ENCODE measurements around the gene GALNT7.
"Not testable (repeated sequence)": the region's sequence is repeated elsewhere in the genome, so short reads cannot be mapped to it uniquely, and the experiment has no call there.

GALNT7 gene

DNA sequence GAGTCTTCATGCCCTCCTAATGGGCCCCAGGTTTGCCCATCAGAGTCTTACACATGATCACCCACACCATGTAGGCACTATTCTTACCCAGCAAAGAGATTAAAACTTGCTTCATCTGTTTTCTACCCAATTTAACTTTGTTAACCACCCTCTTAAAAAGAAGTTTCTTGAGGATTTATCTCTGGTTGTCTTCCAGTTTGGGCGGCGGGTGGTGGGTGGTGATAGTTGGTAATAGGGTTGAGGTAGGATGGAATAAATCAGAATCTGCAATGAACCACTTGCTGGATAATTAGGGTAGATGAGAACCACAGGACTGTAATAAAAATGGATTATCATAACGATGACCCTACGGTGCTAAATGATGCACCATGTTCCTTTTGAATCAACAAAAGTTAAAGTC, 30.9 kb downstream of the GALNT7 start:
- no peak for DNase-seq

DNA sequence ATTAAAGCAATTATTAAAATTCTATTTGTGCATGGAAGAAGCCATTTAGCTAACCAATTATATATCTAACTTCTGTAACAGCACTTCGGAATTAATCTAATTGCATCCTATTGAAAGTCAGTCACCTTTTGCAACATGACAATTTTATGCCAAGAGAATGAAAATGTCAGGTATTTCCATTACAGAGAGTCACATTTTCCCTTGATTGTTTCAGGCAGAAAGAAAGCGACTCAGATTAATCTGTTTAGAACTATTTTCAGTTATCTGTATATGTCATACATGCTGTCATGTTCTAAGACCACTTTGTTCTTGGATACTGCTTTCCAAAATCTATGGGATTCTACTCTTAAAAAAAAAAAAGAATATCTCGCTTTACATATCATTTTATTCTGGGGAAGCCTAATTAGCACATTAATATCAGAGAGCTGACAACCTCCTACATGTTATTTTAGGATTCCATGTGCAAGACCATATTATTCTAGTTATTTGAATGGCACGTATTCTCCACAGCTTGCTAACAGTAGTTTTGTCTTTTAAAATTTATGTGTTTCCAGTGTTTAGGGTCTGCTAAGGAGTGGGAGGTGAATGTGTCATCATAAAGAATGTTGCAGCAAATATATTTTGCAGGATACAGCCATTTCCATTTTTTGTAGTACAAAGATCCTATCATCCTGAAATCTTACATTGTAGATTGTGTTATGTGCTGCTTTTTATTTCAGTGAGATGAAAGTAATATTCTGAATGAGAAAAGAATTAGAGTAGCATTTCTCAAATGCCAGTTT, 31.7 kb downstream of the GALNT7 start:
- DNase-seq, result no peak

DNA sequence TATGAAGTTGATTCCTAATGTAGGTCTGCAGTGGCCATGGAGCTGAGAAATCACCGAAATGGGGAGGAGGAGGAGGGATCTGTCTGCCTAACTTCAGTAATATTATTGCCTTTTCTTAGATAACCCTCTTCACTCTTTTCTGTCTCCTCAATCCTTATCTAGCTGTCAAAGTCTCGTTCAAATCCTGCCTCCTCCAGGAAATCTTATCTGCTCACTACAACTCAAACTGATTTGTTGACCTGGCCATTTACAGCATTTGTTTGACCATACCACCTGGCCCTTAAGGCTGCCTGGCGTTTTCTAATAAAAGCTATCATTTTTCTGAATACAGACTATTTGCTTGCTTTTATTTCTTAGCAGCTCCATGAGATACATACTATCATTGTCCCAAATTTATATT, 33.8 kb downstream of the GALNT7 start:
- DNase-seq, result no peak

DNA sequence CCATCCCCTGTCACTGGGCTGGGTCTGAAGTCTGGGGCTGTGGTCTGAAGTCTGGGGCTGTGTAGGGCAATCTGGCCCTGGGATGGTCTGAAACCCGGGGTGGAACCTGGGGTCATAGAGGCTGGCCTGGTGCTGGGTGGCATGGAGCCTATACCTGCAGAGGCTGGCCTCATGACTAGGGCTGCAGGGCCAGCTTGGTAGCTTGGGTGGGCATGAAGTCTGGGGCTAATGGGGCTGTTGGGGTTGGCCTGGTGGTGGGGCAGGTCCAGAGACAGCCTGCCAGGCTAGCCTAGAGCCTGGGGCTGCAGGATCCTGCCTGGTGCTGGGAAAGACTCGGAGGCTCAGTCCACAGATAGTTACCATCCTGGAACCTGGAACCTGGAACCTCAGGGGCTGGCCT, 37.0 kb downstream of the GALNT7 start:
- no peak for DNase-seq

DNA sequence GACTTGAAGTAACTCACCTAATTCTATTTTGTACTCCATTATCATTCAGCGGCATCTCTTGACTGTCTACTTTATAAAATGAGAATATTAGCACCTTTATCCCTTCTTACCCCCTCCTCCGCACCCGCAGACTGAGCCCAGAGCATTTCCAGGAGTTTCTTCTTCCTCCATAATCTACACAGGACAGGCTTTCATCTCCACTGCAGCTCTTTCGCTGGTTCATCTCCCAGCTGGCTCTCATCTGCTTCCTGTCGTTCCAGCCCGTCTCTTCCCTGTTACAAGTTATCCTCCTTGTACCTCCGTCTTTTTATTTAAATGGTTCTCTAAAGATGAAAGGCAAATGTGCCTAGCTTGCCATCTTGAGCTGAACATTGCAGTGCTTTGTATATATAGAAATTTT, 39.8 kb downstream of the GALNT7 start:
- DNase-seq, result no peak

DNA sequence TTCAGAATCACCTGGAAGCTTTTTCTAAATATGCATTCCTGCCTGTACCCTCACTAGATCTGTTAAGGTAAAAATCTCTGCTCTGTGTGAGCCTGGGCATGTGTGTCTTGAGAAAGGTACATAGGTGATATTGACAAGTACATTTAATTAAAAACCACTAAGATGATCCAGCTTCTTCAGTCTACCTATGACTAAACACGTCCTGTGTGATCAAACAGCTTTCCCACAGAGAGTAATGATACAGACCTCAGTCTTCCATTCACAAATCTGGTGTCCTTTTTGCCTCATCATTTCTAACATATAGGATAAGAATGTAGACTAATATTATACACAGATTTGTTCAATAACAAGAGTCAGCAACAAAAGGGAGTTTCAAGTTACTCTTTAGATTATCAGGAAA, 42.6 kb downstream of the GALNT7 start:
- no peak for DNase-seq

DNA sequence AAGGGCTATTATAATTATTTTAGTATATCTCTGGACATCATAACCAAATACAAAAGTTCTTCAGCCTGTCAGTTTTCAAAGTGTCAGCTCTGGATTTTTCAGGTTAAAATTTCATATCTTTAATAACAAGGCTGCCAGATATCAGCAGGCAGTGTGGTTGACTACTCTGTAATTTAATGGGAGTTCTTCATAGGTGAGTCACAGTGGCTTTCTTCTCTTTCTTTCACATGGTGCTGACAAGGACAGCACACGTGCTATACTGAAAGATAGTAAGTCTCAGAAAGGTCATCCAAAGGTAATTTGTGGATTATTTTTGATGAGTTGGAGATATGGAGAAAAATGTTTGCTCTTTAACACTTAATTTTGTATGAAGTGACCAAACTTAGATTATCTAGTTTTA, 43.2 kb downstream of the GALNT7 start:
- no peak for DNase-seq

DNA sequence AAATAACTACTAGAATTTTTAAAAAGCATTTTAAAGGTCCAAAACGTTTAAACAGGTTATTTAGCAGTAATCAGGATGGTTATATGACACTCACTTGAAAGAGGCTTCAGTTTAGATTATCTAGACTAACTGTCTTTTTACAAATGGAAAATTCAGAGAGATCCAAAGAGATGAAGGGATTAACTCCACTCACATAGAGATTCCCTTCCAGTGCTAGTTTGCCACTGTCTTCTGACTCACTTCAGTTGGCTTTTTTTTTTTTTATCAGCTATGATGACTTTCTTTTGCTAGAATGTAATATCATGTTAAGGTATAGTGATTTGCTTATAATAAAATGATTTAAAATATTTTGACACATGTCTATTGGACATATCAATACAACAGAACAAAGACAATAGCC, 43.8 kb downstream of the GALNT7 start:
- no peak for DNase-seq

DNA sequence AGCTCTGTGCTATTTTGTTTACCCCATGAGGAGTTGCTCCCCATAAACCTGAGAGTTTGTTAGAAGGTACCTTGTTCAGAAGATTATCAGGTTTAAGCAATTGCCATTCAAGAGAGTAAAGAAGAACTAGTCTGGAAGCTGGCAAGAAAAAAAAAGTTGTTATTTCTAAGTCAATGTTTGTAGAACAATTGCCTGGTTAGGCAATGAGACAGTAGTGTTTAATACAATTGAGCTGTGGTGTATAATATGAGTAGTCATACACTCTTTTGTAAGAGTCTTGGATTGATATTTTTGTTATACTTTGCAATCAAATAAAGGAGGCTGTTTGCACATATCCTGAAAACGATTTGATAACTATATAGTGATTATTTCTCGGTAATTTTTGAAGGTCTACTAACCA, 44.7 kb downstream of the GALNT7 start:
- no peak for DNase-seq

DNA sequence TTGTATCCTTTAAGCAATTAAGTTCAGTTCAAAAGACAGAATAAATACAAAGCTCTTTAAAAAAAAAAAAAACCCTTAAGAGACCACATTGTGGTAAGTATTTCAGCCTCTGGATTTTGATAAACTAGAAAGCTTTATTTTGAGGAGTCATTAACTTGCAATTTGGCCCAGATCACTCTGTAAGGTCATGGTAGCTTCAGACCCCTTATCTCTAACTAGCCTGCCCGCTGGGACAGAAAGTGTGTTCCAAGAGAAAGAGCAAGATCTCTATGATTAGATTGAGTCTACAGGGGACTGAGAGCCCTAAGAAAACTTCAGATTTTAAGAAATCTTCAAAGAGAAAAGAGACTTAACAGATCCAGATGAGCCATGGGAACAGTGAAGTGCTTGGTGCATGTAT, 45.6 kb downstream of the GALNT7 start:
- DNase-seq, result no peak

DNA sequence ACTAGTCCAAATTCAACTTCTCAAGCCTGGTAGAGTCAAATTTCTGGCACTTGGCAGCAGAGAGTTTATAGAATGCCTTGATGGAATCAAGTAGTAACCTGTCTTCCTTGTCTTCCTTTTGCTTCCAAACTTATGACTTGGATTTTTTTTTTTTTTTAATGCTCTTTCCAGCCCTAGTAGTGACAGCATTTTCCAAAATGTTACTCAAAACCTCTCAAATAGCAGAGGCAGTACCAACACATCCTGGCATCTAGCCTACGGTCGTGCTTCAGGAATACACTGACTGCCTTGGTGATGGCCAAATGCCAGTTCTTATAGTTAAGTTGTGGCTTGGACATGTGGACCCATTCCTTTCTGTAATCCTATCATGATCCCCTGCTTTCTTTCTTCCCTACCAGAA, 46.0 kb downstream of the GALNT7 start:
- no peak for DNase-seq

DNA sequence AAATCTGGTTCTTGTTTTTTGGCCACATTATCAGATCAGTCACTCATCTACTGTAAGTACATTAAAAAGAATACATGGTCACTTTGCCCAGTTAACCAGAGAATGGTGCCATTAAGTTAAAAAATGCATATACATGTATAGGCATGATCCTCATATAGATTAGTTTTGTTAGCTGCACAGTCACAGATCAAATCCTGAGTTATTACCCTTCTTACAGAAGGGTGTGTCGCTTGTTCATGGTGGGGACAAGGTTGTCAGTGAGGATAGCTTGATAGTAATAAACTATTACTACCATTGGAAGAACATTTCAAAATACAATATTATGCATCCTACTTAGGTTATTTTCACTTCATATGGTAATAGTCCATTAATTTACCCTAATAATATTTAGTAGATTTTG, 48.5 kb downstream of the GALNT7 start:
- DNase-seq, result no peak

DNA sequence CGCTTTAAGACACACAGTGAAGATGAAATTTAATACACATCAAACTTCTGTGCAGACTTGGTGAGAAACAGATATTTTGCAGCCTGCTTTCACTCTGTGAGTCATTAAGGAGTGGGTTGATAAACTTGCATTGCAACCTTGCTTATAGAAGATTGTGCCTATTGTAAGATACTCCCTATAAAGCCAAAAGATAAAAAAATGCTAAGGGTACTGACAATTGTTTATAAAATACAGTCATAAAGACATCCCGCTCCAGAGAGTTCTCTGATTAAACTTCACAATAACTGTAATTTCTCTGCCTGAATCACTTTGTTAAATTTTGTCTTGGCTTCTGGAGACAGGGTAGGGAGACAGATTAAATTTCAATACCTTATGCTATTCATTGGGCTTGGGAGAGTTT, 49.1 kb downstream of the GALNT7 start:
- DNase-seq, result no peak

DNA sequence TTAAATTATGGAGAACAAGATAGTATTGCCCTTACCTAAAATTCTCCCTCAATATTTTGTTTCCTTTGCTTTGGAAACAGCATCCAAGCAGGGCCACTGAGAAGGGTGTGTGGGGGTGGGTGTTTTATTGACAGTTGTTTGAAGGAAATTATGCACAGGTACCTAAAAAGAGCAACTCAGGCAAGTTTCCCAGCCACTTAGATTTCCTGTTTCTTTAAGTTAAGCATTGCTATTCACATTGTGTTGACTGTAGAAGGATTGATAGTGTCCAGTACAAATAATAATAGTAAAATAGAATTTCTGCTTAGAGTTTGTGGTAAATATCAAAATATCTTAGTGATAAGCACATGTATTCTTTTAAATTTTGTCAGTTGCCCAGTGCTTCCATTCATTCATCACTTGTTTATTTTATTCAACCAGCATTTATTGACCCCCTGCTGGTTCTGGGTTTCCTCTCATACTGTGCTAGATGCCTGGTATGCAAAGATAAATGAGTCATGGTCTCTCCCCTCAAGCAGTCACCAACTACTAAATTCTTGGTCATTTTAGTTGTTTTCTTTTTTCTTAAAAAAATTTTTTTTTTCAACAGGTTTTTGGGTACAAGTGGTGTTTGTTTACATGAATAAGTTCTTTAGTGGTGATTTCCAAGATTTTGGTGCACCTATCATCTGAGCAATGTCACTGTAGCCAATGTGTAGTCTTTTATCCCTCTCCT, 50.0 kb downstream of the GALNT7 start:
- DNase-seq, result no peak

DNA sequence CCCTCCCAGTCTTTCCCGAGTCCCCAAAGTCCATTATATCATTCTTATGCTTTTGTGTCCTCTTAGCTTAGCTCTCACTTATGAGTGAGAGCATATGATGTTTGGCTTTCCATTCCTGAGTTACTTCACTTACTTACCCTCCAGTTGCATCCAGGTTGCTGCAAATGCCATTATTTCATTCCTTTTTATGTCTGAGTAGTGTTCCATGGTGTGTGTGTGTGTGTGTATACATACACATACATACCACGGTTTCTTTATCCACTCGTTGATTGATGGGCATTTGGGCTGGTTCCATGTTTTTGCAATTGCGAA, 50.5 kb downstream of the GALNT7 start:
- not testable (repeated sequence) for DNase-seq

DNA sequence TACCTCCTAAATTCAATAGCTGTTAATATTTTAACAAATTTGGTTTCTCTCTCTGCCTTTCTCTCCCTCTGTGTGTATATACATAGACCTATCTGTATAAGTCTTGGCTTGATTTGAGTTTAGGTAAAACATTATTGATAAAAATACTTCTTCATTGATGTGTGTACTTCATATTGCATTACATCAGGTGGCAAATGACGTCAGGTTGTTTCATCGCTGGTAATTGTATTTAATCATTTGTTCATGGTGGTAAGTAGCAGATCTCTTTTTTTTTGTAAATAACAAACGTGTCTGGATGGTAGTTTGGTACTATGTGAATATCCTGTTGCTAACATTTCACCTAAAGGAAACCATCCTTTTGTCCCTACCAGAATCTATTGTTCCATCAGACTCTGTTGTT, 55.1 kb downstream of the GALNT7 start:
- no peak for DNase-seq

DNA sequence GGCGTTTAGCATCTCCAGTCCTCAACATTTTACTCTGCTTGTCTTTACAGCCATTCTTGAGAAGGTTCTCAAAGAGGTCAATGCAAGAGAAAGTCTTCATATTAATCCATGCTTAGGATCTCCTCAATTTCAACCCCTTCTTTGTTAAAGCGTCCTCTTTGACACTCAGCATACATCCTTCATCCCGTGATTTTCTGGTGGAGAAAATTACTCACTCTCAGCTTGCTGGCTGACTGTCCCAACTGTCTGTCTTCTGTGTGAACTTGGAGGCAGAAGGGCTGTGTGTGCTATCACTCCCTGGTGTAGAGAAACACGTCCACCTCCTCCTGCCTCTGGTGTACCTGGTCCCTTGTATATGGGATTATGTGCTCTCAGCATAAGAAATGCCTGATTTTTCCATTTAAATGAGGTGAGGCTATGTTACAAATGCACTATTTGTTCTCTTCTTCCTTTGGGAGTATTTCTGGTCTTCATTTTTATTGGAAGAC, 57.8 kb downstream of the GALNT7 start:
- DNase-seq, result no peak

DNA sequence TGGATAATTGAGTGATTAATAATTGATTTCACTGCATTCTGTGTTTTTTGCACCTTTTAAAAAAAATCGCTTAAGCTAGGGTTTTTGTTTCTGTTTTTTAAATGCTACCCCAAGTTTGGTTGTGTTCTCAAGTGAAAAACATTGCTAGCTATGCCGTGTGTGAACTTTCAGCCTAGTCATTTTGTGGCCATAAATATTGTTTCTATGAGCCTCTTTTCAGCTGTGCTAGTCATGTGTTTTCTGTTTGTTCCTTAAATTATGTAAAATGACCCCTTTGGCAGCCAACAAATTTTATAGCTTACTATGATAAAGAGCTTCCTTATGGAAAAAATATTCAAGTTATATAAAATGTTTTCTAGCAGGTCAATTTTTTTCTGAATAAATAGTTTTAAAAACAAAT, 59.1 kb downstream of the GALNT7 start:
- DNase-seq, result no peak

DNA sequence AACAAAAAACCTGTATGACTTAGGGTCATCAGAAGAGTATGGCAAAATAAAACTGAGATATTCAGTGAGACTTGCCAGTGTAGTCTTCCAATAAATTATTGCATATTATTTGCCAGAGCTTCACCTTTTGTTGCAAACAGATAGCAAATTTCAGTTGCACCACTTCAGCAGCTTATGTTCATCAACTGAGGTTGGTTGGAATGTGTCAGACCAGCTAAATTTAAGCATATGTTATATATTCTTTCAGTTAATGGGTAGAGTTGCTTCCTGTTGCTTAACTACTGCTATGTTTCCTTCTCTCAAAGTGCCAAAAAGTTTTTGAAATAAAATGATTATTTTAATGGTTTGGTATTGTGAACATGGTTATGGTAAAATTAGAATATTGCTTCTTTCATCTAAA, 61.5 kb downstream of the GALNT7 start:
- DNase-seq, result no peak

DNA sequence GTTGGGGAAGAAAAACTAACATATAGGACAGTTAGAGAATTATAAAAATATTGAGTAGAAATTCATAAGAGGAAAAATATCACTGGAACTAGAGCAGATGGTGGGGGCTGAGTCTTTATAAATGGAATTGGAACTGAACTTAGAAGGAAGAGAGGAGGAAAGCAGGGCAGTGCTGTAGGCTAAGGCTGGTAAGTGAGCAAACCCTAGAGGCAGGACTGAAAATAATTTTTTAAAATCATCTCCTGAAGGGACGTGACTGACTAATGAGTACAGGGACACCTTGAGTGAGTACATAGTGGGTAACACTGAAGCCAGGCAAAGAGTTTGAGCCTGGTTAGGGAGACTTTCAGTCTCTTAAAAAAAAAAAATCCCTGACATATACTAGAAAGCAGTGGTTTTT, 63.3 kb downstream of the GALNT7 start:
- DNase-seq, result no peak

DNA sequence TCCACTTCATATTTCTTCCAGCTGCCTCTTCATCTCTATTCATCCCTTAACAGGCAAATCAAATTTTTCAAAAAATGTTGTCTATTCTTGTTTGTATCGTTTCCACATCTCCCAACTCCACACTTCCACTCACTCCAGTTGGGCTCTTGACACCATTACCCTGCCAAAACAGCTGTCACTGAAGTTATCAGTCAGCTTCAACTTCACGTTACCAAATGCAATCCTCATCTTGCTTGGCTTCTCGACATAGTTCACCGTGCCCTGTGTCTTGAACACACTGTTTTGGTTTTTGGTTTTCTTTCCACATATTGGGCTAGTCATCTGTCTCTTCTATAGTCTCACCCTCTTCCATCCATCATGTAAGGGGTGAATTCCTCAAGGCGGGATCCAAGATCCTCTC, 65.2 kb downstream of the GALNT7 start:
- no peak for DNase-seq

DNA sequence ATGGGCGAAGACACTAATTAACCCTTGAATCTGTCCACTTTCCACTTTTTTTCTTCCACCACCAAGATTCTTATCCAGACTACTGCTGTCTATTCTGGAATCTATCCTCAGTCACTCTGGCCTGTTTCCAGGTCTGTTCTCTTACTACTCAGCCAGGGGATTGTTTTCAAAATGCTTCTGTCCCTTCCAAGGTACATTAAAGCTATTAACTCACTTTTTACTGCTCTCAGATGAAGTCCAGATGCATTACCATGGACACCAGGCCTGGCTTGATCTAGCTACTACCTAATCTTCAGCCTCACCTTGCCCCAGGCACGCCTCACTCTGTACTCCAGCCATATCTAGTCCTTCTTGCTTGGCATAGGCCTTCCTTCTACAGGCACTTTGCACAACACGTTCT, 66.4 kb downstream of the GALNT7 start:
- no peak for DNase-seq

DNA sequence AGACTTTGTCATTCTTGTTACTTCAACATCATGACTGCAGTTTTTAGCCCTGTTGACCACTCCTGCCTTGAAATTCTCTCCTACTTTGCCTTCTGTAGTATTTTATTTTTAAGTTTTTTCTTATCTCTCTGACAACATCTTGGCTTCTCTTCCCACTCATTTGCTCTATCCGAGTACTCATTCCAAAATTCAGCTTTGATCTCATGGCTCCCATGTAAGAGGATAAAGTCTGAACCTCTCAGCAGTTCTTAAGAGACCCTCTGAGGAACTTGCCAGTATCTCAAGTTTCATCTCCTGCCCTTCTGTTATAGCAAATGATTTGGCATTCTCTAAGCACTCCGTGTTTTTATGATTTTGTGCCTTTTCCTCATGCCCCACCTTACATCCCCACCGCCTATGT, 67.7 kb downstream of the GALNT7 start:
- no peak for DNase-seq

DNA sequence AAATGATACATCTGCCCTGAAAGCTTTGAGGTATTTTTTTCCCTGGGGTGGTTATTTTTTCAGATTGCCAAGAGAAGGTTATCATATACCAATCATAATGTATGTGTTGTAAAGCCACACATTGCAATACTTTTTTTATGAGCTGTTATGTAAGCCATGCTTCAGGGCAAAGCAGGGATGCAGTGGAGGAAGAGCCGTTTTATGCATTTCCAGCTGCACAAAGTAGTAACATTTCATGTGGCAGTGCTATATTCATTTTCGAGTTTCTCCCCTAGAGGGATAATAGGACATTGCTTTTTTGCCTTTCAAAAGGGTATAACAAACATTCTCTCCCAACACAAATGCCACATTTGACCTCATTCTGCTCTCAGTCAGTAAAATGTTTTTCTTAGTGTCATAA, 68.5 kb downstream of the GALNT7 start:
- no peak for DNase-seq

DNA sequence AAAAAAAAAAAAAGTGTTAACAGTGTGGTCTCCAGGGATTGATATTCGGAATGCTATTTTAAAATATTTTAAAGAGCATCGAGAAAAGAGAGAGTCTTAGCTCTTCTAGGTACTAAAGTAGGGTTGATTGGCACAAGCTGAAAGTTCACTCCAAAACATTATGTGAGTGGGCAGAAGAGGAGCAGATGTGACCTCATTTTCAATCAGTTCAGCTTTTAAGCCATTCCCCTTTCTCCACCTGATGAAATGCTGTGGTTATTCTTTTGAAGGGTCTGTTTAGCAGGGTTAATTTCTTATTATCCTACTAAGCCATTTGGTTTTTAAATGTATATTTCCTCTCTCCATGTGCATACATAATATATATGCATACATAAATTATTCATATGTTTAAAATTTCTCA, 69.2 kb downstream of the GALNT7 start:
- no peak for DNase-seq

All from stimulated activated CD4-positive, alpha-beta T cell treated with anti-CD3 and anti-CD28 coated beads, Interleukin-15, amount 100 ng/mL, for 24 hours (primary cell).